Activated CD8-positive, alpha-beta memory T cell treated with anti-CD3 and anti-CD28 coated beads for 48 hours (primary cell): Measurements from ENCODE around the gene TMSB4X.
"Not testable (repeated sequence)": the region's sequence is repeated elsewhere in the genome, so short reads cannot be mapped to it uniquely, and the experiment has no call there.

Experiments used
- DNase-seq, 3 experiments: peaks; one replicate each; pipeline ENCODE4 v3.0.0-alpha.2; 2020; ENCODE audit warnings: low read depth in 2 of 3, low spot score in 2 of 3

TMSB4X gene

DNA sequence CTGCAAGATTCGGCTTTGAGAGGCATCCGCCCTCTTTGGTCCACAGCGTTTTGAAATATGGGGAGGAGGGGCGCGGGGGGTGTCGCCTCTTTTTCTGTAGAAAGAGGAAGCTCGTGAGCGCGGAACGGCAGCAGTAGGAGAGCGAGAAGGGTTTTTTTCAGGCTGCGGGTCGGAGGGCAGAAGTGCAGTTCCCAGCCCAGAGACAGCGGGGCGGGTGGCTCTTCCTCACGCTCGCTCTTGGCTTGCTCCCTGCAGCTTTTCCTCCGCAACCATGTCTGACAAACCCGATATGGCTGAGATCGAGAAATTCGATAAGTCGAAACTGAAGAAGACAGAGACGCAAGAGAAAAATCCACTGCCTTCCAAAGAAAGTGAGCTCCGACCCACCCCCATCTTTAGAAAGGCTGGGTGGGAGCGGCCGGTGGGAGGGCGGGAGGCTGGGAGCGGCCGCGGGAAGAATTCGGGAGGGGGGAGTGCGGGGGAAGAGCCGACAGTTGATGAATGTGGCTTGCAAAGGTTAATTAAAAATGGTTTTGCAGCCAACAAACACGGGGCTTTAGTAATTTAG is 1.2 kb downstream of the TMSB4X start:
- DNase-seq: no peak

DNA sequence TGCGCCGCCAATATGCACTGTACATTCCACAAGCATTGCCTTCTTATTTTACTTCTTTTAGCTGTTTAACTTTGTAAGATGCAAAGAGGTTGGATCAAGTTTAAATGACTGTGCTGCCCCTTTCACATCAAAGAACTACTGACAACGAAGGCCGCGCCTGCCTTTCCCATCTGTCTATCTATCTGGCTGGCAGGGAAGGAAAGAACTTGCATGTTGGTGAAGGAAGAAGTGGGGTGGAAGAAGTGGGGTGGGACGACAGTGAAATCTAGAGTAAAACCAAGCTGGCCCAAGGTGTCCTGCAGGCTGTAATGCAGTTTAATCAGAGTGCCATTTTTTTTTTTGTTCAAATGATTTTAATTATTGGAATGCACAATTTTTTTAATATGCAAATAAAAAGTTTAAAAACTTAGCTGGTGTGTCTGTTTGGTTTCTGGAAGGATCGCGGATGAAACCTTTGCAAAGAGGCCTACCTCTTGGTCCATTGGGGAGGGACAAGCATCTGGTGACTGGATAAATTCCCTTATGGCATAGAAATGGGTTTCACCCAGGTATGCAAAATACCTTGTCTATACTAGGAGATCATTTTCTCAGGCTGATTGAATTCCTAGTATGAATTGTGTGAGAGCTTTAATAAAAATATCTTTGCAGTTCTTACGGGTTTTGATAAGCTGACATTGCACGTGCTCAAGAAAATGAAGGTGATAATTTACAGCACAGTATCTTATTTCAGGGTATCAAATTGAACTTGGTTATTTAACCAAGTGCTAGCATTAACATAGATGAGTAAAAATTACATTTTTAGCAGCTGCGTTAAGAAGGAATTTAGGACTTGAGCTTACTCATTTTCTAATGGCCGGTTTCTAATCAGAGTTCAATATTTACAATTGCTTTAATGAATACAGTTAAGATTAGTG is 2.2 kb downstream of the TMSB4X start:
- DNase-seq: not testable (repeated sequence)

DNA sequence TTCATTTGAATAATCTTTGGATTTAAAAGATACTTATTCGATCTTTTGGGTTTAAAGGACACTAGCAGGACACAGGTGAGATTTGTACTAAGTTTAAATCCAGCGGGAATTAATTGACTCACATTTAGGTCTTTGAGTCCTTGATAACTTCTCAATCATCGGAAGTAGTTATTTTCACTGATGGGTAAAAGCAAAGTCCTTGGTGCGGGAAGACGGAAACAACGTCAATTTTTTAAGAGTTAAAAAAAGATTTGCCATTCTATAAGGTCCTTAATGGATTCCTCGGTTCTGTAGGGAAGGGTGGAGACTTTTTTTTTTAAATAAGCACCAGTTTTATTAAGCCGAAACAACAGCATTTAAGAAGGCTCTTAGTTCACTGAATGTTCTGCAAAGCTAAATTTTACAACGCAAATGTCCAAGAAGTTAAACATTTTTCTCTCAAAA is 2.9 kb downstream of the TMSB4X start:
- no peak for DNase-seq

DNA sequence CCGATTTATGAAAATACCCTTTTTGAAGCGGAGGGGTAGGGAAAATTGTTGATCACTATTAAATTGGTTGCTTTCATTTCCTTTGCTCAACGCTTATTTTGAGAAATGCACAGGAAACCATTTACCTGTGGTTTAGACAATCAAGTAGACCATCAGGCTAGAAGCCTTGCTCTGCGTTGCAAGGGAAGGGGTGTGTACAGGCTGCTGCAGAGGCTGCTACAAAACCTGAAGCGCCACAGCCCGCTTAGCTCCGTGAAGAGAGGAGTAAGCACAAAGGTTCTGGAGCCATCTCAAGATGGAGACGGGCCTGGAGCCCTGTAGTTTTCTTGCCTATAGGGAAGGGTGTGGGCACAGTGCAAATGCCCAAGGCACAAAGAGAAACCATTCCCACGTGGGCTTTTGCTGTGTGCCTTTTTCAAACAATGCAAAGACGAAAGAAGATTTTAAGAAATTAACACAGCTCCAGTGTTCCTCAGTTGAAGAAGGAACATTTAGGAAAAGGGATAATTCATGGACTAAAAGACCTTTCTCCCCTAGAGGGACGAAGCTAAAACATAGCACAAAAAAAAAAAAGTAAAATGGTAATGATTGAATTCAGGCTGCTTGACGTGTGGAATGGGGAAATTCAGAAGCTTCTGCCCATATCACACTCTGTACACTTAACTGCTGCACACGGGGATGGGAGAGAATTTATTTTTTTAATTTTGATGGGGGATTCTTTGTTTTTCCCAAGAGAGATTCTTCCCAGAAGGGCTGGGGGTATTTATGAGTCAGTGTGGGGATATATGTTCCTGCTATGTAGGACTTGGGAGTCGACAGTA is 3.5 kb downstream of the TMSB4X start:
- no peak for DNase-seq

DNA sequence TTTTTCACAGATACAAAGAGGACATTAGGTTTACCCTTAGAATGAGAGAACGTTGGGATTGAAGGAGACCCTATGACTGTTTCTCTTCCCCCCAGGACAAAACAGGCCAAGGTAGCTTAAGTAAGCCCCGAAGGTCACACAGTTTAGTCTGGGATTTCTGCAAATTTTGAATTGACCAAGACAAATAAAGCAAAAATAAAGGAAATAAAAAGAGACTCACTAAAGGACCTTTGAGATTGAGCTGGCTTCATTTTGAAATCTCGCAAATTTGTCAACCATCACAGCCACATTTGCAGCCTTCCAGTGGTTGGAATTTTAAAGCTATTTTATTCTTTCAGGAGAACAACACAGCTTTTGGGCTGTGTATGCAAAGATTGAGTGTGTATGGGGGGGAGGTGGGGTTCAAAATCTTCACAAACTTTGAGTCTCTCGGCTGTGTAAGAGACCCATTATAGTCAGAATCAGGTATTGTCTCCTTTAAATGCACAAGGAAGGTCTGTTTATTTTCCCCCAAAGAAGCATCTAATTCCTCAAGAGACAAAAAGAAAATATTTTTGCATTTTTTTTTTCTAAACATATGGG is 4.2 kb downstream of the TMSB4X start:
- DNase-seq: no peak

DNA sequence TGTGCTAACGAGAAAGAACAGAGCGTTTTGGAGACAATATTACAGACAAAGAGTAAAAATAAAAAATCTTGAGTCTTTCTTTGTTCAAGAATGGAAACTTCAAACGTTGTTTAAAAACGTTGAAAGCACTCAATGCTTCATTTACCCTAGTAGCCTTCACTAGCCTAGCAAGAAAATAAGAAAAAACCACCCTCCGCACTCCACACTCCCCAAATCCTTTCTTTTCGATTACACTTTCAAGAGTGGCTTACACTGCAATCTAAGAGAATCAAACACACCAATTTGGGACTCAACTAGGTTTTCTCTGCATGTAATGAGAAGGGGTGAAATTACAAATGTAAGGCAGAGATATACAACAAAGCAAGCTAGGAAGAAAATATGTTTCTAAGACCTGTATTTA is 4.7 kb downstream of the TMSB4X start:
- no peak for DNase-seq

DNA sequence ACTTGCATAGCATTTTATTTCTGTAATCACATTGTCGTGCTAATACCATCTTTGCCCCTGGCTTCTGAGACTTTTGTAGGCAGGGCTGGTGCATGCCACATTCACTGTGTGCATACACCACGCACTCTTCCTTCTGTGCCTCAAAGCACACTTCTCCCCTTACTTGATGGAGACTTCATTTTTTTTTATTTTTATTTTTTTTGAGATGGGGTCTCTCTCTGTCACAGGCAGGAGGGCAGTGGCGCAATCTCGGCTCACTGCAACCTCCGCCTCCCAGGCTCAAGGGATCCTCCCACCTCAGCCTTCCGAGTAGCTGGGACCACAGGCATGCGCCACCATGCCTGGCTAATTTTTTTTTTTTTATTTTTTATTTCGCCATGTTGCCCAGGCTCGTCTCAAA is 5.1 kb downstream of the TMSB4X start:
- DNase-seq: not testable (repeated sequence)

DNA sequence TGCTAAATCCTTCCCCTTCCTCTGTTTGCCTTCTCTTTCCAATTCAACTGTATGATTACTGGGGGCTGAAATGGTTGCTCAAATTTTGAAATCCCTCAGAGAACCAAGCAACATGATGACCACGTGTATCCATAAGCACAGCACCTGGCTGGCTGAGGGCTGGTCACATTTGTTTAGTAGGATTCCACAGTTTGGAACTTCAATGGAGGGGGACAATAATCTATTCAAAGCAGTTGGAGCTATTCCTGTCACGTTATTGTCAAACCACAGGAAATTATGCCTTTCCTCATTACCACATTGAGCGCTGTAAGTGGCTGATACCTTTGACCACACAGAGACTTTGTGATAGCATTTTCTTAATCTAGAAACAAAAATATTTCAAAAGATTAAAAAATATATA is 7.0 kb downstream of the TMSB4X start:
- no peak for DNase-seq

DNA sequence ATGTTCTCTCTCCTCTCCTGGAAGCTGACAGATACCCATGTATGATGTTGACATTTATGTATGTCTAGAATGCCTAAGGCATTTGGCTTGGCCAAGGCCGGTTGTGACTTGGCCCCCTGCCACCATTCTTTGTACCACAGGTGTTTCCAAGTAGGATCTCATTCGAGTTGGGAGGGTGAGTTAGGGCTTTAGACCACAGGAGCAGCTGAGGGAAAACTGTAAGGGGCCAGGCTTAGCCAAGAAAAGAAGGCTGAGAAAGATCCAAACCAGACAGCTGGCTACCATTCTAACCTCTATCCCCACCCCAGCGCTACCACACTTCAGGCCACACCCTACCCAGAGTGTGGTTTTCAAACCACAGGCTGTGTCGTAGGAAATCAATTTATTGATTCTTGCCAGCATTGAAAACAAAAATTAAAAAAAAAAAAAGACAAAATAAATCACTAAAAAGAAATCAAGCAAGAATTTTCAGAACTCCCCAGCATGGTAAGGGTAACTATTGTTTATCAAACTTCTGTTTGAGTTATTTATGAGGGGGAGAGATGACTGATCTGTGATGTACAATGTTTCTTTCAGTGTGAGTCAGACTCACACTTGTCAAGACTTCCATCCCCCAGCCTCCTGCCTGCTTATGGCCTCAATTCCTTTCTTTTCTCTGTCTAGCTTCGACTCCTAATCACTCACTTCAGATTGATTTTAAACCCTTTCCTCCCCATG is 9.9 kb downstream of the TMSB4X start:
- DNase-seq: no peak

DNA sequence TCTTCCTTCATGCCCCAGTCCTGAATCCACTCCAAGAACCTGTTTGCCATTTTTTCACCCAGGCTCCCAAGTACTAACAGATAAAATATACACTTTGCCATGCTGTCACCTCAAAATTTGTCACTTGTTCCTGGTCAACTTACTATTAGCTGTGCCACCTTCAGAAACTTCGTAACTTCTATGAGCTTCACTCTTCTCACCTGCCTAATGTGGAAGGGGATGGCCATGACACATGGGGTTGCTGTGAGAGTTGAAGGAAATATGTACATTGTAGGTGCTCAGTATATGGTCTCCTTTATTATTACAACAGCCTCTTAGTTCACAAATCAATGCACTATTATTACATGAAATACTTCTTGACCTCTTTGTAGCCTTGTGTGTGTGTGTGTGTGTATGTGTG is 10.4 kb downstream of the TMSB4X start:
- DNase-seq: no peak

DNA sequence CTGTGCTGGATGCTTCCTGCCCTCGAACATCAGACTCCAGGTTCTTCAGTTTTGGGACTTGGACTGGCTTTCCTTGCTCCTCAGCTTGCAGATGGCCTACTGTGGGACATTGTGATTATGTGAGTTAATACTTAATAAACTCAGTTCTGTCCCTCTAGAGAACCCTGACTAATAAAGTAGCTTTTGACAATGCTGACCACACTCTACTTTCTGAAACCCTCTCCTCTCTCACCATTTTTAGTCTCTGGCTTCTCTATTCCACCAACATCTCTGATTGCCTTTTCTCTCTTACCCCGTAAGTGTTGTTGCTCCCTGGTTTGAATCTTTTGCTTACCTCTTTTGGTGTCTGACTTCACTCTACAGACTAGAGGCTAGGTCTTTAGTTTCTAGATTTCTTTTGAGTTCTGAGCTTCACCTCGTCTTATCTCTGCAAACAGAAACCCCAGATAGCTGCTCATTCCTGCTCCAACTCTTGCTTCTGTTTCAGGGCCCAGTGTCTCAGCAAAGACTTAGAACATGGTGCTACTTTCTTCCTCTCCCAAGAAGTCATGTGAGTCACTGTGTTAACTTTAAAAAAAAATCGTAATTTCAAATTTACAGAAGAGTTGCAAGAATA is 11.4 kb downstream of the TMSB4X start:
- no peak for DNase-seq

DNA sequence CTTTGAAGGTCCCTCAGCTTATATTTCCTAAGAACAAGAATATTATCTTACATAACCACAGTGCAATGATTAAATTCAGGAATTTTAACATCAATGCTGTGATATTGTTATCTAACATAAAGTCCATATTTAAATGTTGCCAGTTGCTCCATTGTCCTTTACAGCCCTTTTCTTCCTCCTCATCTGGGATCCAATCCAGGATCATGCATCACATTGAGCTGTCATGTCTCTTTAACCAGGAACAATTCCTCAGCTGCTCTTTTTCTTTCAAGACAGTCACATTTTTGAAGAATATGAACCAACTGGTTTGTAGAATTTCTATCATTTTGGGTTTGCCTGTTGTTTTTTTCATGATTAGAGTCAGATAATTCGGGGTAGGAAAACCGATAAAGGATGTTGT is 12.0 kb downstream of the TMSB4X start:
- DNase-seq: no peak

DNA sequence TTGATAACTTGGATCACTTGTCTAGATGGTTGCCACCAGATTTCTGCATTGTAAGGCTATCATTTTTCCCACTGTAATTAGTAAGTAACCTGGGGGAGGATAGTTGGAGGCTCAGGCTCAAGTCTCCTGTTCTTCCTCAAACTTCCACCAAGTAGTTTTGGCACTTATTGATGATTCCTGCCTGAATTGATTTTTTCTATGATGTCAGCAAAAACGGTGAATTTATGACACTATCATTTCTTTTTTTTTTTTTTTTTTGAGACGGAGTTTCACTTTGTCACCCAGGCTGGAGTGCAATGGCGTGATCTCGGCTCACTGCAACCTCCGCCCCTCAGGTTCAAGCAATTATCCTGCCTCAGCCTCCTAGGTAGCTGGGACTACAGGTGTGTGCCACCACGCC is 12.4 kb downstream of the TMSB4X start:
- no peak for DNase-seq

DNA sequence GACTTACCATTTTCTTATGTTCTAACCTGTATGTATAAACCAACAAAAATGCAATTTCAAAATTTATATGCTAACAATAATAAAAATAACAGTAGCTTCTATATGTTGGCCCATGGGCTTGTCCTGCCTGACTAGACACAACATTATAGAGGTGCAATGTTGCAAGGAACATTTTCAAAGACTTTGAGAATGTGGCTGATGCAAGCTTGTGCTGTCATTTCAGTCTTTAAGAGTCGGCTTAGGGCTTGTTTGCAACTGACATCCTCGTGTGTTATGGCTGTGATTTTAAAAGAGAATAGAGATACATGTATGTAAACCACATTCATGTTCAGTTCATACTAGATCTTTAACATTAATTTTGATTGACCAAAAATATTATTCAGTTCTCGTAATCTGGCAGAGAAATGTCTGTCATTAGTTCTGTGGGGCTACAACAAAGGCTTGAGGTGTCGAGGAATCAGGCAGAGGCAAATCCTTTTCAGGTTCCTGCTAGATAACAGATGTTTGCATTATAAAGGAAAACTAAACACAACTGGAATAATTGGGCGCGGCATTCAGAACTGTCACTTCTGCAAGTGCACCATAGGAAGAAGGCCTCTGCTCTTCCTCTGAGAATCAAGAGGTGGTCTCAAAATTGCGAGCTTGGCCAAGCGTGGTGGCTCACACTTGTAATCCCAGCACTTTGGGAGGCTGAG is 13.1 kb downstream of the TMSB4X start:
- no peak for DNase-seq

DNA sequence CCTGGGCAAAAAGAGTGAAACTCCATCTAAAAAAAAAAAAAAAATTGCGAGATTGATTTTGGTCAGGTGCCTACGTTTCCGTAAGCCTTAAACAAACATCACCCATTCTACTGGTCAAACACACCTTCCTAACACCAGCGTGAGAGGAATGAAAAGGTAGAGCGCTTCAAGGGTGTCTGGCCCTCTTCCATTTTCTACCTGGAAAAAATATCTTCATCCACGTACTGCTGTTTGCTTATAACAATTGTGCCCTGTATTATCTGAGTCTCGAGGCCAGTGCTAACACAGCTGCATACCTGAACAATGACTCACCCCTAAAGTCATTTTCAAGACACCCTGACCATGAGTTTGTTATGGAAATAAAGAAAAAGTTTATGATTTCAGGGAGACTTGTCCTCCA is 13.9 kb downstream of the TMSB4X start:
- no peak for DNase-seq

DNA sequence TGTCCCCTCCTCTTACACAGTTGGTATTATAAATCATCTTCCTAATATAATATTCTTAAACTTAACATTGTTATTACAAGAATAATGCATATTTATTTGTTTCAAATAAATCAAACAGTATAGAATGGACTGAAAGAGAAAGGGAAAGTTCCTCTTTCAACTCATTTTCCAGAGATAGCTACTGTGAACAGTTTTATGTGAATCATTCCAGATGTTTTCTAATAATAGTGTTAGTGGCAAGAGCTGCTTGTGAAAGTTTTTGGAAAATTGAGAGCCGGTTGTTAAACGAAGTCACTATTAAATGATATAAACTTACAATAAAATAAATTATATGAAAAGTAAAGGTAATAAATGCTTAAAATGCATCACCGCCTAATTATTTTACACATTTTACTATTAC is 14.6 kb downstream of the TMSB4X start:
- no peak for DNase-seq

DNA sequence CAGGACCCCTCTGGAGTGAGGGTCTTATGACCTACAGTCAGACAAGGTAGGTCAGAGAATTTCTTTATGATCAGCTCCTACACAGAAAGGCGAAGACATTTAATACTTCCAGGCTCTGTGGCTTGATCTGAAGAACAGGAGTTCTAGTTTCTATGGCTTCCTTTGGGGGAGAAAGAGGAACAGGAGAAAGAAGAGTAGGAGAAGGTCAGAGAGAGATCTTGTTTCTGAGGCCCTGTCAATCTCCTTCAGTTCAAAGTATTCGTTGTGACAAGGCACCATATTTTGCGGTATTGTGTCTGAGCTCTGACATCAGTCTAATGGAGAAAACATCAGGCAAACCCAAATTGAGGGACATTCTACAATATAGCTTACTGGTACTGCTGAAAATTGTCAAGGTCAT is 16.7 kb downstream of the TMSB4X start:
- no peak for DNase-seq

DNA sequence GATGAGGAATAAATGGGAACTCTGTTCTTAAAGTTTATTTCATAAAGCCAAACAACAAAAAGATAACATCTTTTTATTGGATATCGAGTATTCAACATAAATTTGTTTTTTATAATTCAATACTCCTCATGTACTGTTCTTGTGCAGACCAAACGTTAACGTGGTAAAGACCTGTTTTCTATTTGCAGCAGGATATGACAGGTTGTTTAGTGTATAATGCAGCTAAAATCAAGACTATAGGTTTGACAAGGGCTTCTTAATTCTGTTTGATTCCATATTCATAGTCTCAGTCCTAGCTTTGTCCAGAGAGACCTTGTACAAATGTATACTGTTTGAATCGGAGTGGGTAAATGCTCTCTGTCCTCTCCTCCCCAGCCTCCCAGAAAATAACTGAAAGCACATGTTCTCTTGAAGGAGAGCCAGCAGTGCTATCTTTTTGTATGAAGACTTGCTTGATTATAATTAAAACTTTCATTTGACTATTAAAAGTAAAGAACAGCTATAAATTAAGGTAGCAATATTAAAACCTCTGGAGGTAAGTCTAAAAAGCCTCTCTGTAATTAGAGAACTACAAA is 17.7 kb downstream of the TMSB4X start:
- no peak for DNase-seq

DNA sequence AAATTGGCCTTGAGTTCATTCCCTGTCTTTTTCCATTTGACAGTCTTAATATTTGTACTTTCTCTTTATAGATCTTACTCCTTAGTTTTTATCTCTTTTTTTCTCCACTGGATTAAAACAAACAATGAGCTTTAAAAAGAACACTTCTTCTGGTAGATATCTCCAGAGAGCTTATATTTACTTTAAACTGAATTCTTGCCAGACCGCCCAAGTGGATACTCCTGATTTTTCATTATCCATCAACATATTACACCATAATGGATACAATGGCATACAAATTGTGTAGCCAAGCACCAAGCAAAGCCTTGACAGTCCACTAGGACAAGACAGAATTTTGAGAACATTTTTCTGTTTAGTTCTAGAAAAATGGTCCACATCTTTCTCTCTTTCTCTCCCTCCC is 18.9 kb downstream of the TMSB4X start:
- DNase-seq: no peak

DNA sequence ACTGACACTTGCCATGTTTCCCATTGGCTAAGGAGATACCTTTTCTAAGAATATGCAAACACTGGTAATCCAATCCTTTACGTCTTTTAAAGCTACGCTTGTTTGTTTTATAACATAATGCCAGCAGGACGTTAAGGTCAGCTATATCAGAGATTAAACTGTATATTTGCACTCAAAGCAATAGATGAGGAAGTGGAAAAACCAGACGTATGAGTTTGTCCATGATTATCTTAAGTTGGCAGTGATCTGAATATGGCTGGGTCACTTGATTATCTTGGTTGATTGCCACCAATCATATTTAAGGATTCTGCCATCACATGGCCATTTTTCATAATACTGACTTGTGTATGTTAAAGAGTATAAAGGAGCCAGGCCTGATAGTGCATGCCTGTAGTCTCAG is 19.4 kb downstream of the TMSB4X start:
- DNase-seq: no peak
